HS-27A (cell line): ENCODE data around the gene MRPS18A.

ENCODE experiments used
- DNase-seq: peaks from one replicate; pipeline ENCODE4 v3.0.0-alpha.2; 2012; ENCODE audit warnings: low read depth, missing footprints

Gene MRPS18A

DNA sequence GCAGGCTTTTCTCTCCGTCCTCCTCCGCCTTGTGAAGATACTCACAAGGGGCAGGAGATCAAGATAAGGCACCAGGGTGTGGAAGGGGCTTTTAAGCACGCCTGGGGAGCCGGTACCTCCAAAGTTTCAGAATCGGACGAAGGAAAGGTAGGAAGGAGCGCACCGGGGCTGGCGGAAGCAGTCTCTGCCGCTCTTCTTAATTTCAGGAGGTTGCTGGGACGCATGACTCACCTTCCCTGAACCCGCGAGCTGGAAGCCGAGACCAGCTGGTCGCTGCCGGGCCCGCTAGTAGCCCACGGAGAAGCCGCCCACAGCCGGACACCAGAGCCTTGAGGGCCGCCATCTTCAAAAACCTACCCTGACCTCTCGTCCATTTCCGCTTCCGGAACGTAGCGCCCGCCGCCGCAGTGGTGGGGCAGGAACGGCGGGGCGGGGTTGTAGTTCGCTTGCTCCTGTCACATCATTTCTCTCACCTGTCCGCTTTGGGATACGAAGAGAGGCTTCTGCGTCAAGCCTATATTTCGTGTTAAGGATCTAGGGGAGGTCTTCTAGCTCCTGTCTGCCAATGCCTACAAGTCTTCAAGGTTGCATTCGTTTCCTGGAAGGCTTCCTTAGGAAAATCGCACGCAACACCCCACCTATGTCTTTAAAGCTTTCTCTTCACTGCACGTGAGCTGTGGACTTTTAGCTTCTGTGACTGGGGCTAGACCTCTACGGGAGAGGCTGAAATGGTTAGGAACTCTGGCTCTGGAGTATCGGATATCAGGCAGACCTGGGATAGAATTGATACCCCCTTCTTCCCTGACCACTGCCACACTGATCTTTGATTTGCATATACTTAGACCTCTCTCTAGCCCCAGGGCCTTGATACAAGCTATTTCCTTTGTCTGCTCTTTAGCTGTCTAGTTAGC lies at the start of gene MRPS18A:
Gene MRPS18A (minus strand): TSS at position 355 of the 911 bp plus-strand sequence. CDS start 12 bp downstream, at position 343.
- DNase-seq = peak; percentile 42

DNA sequence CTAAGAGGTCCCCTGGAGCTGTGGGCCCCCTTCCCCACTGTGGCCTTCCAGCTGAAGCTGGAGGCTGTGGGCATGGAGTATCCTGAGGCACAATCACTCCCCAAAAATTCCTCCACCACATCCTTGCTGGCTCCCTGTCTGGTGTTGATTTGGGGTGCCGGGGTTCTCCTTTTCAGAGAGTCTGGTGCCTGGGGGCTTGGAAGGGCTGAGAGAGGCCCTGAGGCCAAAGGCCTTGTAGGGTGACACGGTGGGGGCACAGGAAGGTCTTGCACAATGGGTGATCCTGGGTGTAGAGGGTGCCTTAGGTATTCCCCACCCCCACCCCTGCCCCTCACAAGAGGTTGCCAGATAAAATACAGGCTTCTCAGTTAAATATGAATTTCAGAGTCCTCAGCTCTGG lies 49.3 kb upstream of the MRPS18A start:
- DNase-seq = no peak

DNA sequence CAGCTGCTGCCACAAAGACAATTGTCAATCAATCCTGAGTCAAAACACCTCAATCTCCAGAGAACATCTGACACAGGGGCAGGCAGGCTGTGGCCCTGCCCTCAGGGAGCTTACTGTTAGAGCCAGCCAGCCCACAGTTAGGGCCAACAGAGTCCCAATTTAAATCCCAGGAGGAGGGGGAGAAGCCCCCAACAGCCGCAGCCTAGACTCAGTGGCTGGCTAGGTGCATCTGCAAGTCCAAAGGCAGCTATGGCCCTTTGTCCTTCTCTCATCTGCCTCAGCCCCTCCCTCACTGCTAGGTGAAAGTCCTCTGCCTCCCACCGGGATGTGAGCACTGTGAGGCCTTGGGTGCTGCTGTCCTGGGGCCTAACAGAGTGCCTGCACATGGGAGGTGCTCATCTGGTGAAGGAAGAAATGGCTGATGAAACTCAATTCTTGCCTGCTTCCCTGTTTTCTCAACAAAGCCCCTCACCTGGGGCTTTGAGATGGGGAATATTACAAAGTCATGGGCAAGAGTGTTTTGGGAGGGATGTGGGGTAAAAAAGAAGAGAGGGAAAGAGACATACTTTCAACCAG lies 48.7 kb upstream of the MRPS18A start:
- no peak for DNase-seq

DNA sequence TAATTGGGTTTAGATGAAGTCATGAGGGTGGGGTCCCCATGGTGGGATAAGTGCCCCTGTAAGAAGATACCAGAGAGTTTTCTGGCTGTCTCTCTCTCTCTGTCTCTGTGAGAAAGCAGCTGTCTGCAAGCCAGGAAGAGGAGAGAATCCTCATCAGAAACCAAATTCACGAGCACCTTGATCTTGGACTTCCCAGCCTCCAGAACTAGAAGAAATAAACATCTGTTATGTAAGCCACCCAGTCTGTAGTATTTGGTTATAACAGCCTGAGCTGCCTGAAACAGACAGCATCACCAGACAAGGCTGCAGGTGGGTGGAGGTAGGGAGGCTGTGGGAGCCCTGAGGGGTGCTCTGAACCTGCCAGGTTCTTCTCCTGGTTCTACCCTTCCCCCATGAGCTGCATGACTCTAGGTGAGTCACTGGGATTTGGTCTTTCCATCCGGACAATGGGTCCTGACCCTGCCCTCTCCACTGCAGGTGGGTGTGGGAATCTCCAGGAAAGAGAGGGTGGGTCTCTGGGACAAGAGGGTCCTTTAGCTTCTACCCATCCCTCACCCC lies 48.1 kb upstream of the MRPS18A start:
- DNase-seq = no peak

DNA sequence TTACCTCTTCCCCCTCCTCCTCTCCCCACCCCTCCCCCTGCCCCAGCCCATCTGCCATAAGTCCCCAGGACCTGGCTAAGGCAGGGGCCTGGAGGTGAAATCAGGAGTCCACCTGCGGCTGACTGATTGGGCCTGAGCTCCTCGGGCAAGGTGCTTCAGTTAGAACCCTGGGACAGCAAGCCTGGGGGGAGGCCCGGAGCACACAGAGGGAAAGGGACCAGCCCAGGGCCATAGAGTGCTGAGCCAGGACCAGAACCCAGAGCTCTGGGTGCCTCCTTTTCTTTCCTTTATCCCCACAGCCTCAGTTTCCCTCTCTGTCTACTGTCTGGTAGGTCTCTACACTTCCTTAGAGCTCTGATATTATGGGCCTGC lies 46.7 kb upstream of the MRPS18A start:
- DNase-seq = no peak

DNA sequence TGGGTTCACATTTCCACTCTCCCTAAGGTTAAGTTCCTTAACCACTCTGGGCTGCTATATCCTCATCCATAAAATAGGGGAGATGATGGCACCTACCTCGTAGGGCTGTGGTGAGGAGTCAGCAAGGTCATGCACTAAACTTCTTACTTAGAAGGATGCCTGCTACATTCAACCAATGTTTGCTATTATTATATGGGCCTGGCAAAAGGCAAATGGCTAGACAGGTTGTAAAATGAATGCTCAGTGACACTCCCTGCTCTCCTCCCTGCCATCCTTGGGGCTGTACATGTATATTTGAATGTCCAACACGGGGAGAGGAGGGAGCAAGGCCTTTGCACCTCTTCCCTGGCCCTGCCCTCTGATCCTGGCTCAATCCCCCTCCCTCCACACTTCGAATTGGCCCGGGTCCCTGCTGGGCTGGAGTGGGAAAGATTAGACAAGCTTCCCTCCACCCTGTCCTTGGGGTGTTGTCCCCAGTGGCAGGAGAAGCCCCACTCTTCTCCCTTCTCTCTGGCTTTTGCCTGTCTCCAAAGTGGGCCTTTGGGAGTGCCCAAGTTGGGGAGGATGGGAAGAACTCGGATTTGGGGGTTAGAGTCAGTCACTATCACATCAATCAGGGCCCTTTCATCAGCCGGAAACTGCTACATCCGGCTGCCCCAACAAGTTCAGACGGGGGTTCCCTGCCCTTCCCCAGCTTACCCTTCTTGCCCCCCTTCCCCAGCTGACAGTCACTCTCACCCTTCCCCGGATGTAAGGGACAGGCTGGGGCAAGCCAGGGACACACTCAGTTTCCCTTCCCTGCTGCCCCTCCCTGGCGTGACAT lies 46.1 kb upstream of the MRPS18A start:
- no peak for DNase-seq

DNA sequence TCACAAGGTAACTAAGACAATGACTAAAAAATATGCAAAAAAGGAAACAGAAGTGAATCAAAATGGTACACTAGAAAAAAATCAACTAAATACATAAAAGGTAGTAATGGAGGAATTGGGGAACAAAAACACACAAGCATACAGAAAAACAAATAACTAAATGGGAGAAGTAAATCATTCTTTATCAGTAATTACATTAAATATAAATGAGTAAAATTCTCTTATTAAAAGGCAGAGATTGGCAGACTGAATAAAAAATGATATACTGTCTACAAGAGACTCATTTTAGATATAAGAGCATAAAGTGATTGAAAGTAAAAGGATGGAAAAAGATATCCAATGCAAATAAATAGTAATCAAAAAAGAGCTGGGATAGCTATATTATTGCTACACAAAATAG lies 43.0 kb upstream of the MRPS18A start:
- DNase-seq = no peak

DNA sequence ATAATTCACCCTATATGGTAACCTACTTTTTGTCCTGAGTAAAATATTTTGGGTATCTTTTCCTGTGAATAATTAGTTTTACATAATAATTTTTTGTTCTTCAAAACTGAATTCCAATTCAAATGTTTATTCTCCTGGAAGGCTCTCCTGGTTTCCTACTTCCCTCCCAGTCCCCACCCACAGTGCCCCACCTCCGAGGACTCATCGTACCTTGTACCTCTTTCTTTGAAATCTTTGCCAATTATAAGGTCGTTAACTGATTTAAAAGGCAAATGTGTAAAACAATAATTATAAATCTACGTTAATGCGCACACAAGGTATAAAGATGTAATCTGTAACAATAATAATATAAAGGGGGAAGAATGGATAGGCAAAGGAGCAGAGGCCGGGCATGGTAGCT lies 41.9 kb upstream of the MRPS18A start:
- no peak for DNase-seq

DNA sequence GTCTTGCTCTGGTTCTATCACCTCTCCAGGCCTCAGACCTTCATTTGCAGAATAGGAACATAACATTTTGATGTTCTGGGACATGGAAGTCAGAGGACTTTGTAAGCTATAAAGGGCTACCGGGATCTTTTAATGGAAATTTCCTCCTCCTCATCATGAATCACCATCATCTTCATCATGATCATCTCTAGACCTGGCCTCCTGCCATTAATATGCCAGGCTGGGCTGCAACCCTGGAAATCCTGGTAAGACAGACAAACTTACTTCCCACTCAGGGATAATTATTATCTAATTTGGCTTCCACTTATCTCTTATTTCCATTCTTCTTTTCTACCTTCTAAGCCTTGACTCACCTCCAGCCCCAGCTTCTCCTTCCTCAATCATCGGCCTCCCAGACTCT lies 41.0 kb upstream of the MRPS18A start:
- no peak for DNase-seq

DNA sequence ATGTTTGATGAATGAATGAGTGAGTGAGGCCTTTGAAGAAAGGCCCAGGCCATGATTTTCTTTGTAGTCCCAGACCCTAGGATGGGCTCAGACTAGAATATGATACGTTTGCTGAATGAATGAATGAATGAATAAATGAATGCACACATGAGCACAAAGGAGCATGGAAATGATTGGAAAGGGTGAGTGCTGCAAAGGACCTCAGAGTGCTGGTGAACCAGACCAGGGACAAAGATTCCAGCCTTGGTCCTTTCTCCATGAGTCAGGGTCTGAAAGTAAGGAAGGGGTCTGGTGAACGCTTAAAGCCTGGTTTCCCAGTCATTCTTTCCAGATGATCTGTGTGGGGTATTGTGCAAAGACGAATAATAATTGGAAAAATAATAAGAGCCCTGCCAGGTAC lies 40.0 kb upstream of the MRPS18A start:
- no peak for DNase-seq

DNA sequence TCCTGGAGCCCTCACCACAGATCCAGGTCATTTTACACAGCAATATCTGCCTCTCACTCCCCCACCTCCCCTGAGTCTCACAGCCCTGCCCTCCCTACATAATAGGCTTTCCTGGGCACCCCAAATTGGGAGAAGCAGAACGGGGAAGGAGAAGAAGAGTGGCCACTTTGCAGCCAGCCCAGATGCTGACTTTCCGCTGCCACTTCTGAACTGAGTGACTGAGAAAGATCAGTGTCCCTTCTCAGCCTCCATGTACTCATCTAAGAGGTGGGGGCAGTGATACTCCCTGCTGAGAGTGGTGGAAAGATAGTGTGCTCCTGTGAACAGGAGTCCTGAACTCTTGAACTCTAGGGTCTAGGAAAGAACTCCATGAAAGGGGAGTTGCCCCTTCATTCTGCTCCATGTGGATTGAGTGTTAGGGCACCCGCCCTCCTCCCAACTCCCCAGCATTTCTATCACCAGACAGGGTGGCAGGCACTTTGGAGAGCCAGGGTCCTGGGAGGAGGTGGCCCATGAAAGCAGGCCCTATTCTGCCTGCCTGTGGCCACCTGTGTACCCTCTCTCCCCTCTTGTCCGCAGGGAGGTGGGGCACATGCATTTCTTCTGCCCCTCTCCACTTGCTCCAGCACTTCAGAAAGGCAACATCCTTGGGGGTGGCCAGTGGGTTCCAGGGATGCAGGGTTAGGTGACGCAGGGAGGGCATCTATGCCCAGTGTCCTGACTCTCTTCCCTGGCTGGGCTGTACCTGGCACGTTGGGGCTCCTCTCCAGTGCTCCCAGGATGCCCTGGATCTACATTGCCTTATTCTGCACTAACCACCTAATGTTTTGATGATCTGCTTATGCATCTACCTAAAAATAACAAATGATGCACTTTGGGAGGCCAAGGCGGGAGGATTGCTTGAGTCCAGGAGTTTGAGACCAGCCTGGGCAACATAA lies 38.3 kb upstream of the MRPS18A start:
- DNase-seq = no peak

DNA sequence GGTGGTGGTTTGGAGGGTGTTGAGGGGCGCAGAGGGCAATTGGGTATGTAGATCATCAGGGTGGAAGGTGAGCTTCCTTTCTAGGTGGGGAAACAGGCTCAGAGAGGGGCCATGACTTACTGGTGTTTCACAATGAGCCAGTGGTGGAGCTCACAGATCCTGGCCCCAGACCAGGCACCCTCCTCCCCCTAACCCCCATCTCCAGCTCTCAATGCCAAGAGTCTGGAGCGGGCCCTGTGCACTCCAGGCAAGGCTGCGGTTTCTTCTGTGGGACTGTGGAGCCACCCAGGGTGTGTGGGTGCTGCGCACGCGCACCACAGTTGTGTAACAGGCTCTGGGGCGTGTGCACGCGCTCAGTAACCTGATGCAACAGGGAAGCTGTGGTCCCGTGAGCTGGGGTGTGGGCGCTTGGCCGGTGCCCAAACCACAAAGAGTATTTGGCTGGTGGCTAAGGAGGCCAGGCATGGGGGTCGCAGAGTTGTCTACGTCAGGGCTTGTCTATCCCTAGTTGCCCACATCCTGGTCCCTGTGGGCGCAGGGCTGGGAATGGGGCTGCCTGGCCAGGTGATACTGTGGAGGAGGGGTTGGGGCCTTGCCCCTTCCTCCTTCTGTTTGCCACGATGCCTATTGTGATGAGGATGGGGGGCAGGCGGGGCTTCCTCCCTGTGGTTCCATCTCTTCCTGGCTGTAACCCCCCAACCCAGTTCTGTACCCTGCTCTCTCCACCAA lies 37.5 kb upstream of the MRPS18A start:
- peak; percentile 96 for DNase-seq

DNA sequence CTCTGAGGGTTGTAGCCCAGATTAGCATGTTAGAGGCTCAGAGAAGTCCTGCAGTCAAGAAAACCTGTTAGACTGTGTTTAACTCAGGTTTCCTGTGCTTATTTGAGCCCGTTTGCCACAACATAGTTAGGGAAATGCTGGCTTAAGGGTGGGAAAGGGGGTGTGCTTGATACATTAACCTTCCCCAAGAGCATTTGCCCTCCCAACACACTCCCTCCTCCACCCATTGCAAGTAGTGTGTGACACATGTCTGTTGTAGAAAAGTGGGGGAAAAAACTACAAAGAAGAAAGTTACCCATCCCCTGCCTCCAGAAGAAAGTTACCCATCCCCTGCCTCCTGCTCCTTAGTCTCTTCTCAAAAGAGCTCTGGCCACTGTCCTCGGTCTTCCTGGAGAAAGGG lies 36.8 kb upstream of the MRPS18A start:
- DNase-seq = no peak

DNA sequence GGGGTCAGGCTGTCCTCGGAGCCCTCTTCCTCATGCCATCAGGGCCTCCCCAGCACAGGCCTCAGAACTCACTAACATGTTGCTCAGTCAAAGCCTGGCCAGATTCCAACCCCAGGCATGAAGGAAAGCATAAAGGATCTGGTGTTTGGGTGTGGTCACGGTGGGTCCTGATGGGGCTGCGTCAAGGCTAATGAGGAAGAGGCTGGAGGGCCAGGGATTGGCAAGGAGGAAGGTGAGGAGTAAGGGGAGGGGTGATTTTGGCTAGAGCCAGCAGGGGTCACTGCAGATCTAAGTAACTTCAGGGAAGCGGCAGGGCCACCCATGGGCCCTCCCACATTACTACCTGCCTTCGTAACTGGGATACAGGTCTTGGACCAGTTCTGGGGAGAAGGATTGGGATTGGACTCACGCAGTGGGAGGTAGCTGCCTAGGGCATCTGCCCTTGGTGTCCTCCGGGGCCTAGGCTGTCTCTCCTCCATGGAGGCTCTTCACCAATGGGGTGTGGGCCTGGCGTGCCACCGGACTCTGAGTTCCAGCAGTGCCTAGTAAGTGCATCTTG lies 36.2 kb upstream of the MRPS18A start:
- DNase-seq = peak; percentile 54

DNA sequence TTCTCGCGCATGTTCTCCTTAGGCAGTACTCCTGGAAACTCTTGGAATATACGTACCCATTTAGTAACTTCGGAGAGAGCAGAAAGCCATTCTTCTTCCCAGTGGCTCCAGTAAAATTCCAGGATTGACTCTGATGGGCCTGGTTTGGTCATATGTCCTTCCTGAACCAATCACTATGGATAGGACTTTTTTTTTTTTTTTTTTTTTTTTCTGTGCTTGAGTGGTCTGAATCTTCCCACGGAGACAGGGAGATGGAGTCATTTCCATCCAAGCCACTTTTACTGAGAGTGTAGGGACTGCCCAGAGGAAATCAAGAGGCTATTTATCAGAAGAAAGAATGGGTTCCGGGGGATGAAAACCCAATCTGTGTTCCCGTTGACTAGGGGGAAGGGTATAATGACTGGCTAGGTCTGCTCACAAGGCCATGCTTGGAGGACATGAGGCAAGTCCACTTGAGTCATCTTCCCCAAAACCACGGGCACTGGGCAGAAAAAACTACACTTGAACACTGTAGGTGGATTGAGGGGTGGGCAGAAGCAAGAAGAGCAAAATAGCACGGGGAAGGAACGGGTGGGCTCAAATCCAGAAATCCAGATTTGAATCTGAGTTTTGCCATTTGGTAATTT lies 35.4 kb upstream of the MRPS18A start:
- no peak for DNase-seq

DNA sequence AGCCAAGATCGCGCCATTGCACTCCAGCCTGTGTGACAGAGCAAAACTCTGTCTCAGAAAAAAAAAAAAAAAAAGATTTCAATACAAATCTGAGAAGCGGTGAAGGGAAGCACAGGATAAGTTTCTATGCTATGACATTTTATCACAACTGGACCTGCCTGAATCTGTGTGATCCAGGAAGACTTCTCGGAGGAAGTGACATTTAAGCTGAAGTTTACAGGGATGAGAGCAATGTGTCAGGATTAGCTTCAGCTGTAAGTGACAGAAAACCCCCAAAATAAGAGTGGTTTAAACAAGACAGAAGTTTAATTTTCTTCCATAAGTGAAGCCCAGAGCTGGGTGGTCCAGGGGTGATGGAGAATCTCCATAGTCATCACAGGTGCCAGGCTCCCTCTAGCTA lies 33.4 kb upstream of the MRPS18A start:
- no peak for DNase-seq

DNA sequence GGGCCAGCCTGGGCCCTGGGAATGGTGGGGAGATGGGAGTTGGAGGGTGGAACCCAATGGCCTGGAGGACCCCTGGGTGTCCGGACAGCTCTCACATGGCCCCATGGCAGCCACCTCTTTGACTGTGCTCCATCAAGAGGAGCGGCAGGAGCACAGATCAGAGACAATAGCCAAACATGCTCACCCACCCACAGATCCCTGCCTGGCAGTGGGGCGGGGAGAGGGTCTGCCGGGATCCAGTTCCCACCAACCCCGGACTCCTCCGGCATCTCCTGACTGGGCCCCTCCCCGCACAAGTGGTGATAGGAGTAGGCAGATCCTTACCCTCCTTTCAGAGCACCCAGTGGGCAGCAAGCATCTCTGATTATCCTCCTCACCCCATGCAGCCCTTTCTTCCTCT lies 31.9 kb upstream of the MRPS18A start:
- DNase-seq = no peak

DNA sequence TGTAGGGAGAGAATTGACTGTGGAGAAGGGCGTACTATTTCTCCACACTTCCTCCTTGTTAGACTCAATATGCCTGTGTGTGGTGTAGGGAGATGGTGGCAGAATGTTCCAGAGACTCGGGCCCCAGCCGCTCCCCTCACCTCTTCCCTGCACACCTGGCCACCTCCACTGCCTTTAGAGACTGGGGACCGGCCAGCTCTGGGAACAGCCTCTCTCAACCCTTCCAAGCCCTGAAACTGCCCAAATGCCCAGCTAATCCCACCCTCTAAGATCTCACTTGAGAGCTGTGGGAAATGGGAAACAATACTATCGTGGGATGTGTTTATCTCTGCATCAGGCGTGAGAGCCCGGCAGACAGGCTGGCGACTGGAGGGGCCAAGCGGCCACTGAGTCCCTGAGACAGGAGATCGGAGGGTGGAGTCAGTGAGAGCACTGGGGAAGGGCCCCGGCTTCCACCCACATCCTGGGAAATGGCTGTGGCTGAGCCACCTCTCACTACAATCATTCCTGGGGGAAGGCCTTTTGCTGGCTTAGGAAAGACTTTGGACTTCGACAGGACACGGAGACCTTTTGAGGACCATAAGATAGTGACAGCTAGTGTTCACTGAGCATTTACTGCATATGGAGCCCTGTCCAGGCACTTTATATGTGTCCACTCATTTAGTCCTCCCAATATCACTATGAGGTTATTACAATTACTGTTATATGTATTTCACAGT lies 31.0 kb upstream of the MRPS18A start:
- DNase-seq = no peak

DNA sequence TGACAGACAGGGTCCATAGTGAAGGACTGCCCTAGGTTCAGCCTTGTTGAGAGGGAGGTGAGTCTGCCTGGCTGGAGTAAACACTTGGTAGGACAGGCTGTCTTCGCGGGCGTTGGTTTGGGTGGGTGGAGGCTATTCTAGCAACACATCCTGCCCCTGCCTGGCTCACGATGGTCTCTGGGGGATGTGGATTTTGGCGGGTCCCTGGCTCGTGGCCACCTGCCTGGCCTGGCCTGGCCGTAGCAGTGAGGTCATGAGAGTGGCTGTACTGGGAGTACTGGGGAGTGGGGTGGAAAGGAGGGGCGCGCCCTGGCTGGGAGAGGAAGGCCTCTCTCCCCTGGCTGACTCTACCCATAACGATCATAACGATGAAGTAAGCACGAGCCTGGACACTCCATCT lies 30.2 kb upstream of the MRPS18A start:
- DNase-seq = no peak
